Measurements from ENCODE around the gene LY9. TPM values are rescaled to one million over a fixed set of nuclear protein-coding genes. Genes with fewer than 3 reads are reported as not detected.

Gene LY9
- polyA plus RNA-seq, 3 donors: 1.4 to 2.7 (median 1.7) TPM

DNA sequence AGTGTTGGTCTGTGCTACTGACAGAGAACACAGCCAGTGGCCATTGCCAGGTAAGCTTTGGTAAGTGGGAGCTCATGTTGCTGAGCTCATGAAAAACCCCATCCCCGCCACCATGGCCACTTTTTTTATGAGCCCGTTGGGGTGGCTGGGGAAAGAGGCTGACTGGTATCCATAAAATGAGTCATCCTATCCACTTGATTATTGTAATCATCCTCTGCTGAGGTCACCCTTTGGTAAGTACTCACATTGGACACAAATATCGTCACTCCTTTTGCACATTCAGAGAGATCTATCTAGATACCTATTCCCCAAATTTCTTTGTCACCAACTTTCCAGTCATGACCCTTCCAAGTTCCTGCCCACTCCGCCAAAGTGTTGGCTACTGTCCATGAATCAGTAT lies 34.9 kb upstream of the LY9 start:
- DNase-seq: no peak
- no peak overlapping the region for H3K27ac Mint-ChIP-seq
- no peak overlapping the region for H3K4me3 Mint-ChIP-seq
- no CpG with 5 or more reads among the region's 4 CpGs for WGBS (ENCODE audit: insufficient coverage)
- Histone ChIP-seq H3K4me1 (ENCODE audit: control insufficient read depth in 1 of 2, insufficient read depth in 2 of 2, low read length in 2 of 2) (no peaks in the 10 kb centered on the region), H3K27me3 (ENCODE audit: control insufficient read depth in 2 of 2, insufficient read depth in 2 of 2, low read length in 2 of 2) (no peaks in the 10 kb centered on the region), H3K79me2 (ENCODE audit: insufficient read depth, low read length) (no peaks in the 10 kb centered on the region), H3K27ac (ENCODE audit: low read depth in 1 of 2, low read length in 2 of 2) (no peak overlapping the region), H4K20me1 (ENCODE audit: insufficient read depth, low read length) (no peaks in the 10 kb centered on the region), H3K9ac (ENCODE audit: insufficient read depth, low read length, poor library complexity, severe bottlenecking) (no peak overlapping the region), H3K4me3 (replicated peaks in 1 of 3; ENCODE audit: low read depth in 2 of 3, low read length in 3 of 3) (no peak overlapping the region), H2AFZ (ENCODE audit: insufficient read depth, low read depth, low read length, poor library complexity, severe bottlenecking) (no peak overlapping the region), H3K9me3 (replicated peaks in 1 of 2; ENCODE audit: control insufficient read depth in 1 of 2, insufficient read depth in 1 of 2, low read length in 2 of 2) (no peaks in the 10 kb centered on the region), H3K36me3 (replicated peaks in 1 of 2; ENCODE audit: control insufficient read depth in 1 of 2, insufficient read depth in 2 of 2, low read length in 2 of 2) (no peaks in the 10 kb centered on the region), H3K4me2 (replicated peaks; ENCODE audit: extremely low read depth, low read length, poor library complexity, severe bottlenecking) (no peak overlapping the region)
- intact Hi-C loops (cut with micrococcal nuclease): no loop called here
- no peaks in the 10 kb centered on the region for H3K36me3 Mint-ChIP-seq
- peaks cover 0 to 2% (median 0%) of the 10 kb centered on the region in 7 donors for H3K9me3 Mint-ChIP-seq
- TF ChIP-seq, protein P1, sequence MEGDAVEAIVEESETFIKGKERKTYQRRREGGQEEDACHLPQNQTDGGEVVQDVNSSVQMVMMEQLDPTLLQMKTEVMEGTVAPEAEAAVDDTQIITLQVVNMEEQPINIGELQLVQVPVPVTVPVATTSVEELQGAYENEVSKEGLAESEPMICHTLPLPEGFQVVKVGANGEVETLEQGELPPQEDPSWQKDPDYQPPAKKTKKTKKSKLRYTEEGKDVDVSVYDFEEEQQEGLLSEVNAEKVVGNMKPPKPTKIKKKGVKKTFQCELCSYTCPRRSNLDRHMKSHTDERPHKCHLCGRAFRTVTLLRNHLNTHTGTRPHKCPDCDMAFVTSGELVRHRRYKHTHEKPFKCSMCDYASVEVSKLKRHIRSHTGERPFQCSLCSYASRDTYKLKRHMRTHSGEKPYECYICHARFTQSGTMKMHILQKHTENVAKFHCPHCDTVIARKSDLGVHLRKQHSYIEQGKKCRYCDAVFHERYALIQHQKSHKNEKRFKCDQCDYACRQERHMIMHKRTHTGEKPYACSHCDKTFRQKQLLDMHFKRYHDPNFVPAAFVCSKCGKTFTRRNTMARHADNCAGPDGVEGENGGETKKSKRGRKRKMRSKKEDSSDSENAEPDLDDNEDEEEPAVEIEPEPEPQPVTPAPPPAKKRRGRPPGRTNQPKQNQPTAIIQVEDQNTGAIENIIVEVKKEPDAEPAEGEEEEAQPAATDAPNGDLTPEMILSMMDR (IDR thresholded peaks at IDR 0.05): no peak
- no peaks in the 10 kb centered on the region for H3K4me1 Mint-ChIP-seq
- H3K27me3 Mint-ChIP-seq (ENCODE audit: low read depth in 3 of 3): peaks cover 0 to 3% (median 0%) of the 10 kb centered on the region in 3 donors

DNA sequence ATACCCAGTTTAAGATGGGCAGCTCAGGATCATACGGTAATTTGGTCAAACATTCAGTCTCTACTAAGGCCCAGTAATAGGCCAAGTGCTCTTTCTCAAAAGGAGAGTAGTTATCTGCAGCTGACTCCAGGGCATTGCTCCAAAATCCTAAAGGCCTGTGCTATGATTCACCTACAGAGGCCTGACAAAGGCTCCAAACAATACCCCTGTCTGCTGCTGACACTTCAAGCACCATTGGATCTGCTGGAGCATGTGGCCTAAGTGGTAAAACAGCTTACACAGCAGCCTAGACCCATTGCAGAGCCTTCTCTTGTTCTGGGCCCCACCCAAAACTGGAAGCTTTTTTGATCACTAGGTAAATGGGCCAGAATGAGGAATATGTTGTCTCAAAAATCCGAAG lies 34.1 kb upstream of the LY9 start:
- Mint-ChIP-seq H3K36me3 (no peaks in the 10 kb centered on the region), H3K4me3 (no peak overlapping the region), H3K27ac (no peak overlapping the region), H3K27me3 (ENCODE audit: low read depth in 3 of 3) (peaks cover 0 to 3% (median 0%) of the 10 kb centered on the region in 3 donors), H3K4me1 (peaks cover 5% of the 10 kb centered on the region), H3K9me3 (peaks cover 0 to 2% (median 0%) of the 10 kb centered on the region in 7 donors)
- TF ChIP-seq, protein P1 (IDR thresholded peaks at IDR 0.05): no peak
- H3K9ac ChIP-seq (ENCODE audit: insufficient read depth, low read length, poor library complexity, severe bottlenecking): no peak overlapping the region
- H3K9me3 ChIP-seq (replicated peaks in 1 of 2; ENCODE audit: control insufficient read depth in 1 of 2, insufficient read depth in 1 of 2, low read length in 2 of 2): no peaks in the 10 kb centered on the region
- no peak overlapping the region for H3K4me2 ChIP-seq (replicated peaks; ENCODE audit: extremely low read depth, low read length, poor library complexity, severe bottlenecking)
- no peak overlapping the region for H3K27ac ChIP-seq (ENCODE audit: low read depth in 1 of 2, low read length in 2 of 2)
- DNase-seq: no peak
- WGBS (ENCODE audit: insufficient coverage): 100% methylated on average over 1 of the region's 2 CpGs
- H3K79me2 ChIP-seq (ENCODE audit: insufficient read depth, low read length): no peaks in the 10 kb centered on the region
- H3K4me3 ChIP-seq (replicated peaks in 1 of 3; ENCODE audit: low read depth in 2 of 3, low read length in 3 of 3): no peak overlapping the region
- H4K20me1 ChIP-seq (ENCODE audit: insufficient read depth, low read length): no peaks in the 10 kb centered on the region
- H3K36me3 ChIP-seq (replicated peaks in 1 of 2; ENCODE audit: control insufficient read depth in 1 of 2, insufficient read depth in 2 of 2, low read length in 2 of 2): no peaks in the 10 kb centered on the region
- intact Hi-C loops (cut with micrococcal nuclease): no loop called here
- no peaks in the 10 kb centered on the region for H3K27me3 ChIP-seq (ENCODE audit: control insufficient read depth in 2 of 2, insufficient read depth in 2 of 2, low read length in 2 of 2)
- no peak overlapping the region for H2AFZ ChIP-seq (ENCODE audit: insufficient read depth, low read depth, low read length, poor library complexity, severe bottlenecking)
- peaks cover 4 to 6% of the 10 kb centered on the region in 2 donors for H3K4me1 ChIP-seq (ENCODE audit: control insufficient read depth in 1 of 2, insufficient read depth in 2 of 2, low read length in 2 of 2)

Measured in CD14-positive monocyte (primary cell).